ENCODE measurements around the gene DVL2.

DVL2 gene

DNA sequence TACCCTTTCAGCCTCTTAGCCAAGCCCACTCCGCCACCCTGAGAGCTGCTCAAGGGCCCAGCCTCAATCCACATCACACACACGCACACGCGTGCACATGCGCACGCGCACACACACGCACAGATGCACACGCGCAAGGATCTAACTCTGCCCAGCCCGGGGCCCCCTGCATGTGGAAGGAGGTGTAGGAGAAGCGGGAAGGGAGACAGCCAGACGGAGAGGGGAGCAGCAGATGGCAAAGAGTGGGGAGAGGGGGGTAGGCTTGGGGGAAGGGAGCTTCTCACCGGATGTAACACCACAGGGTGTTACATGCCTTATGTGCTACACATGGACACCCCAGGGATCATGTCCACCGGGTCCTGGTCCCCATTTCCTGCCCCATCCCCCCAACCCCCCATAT is 30.0 kb downstream of the DVL2 start:
- H3K27me3 ChIP-seq, result no peaks in the 10 kb centered on the region
- H3K4me1 ChIP-seq (ENCODE audit: control insufficient read depth in 1 of 2, insufficient read depth in 1 of 2, low read depth in 1 of 2, low read length in 1 of 2), result peaks cover 9 to 12% of the 10 kb centered on the region in 2 experiments
- H3K9me3 ChIP-seq, result no peaks in the 10 kb centered on the region
- TF ChIP-seq, protein P1, sequence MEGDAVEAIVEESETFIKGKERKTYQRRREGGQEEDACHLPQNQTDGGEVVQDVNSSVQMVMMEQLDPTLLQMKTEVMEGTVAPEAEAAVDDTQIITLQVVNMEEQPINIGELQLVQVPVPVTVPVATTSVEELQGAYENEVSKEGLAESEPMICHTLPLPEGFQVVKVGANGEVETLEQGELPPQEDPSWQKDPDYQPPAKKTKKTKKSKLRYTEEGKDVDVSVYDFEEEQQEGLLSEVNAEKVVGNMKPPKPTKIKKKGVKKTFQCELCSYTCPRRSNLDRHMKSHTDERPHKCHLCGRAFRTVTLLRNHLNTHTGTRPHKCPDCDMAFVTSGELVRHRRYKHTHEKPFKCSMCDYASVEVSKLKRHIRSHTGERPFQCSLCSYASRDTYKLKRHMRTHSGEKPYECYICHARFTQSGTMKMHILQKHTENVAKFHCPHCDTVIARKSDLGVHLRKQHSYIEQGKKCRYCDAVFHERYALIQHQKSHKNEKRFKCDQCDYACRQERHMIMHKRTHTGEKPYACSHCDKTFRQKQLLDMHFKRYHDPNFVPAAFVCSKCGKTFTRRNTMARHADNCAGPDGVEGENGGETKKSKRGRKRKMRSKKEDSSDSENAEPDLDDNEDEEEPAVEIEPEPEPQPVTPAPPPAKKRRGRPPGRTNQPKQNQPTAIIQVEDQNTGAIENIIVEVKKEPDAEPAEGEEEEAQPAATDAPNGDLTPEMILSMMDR (IDR thresholded peaks at IDR 0.05), result no peak
- H3K4me3 ChIP-seq (ENCODE audit: low read depth in 1 of 2, low read length in 1 of 2), result peak overlapping the region; percentile 45 to 67
- no peaks in the 10 kb centered on the region for H3K36me3 ChIP-seq
- no peak overlapping the region for H3K27ac ChIP-seq

DNA sequence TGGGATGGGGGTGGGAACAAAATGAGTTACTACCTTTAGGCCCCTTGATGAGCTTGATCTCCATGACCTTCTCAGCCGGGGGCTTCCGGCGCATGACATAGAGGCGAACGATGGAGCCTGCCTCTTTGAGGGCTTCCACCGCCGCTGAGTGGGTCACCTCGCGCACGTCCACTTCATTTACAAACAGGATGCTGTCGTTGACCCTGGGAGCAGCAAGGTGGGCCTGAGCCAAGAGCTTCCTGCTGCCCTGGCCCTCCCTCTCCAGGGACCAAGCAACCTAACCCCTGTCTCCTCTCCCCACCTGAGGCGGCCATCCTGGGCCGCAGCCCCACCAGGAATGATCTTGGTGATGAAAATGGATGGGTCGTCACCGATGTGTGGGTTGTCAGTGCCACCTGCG is 30.9 kb downstream of the DVL2 start:
- H3K27me3 ChIP-seq, result no peaks in the 10 kb centered on the region
- H3K36me3 ChIP-seq, result no peaks in the 10 kb centered on the region
- TF ChIP-seq, protein P1 (IDR thresholded peaks at IDR 0.05), result no peak
- H3K4me3 ChIP-seq (ENCODE audit: low read depth in 1 of 2, low read length in 1 of 2), result no peak overlapping the region
- H3K9me3 ChIP-seq, result no peaks in the 10 kb centered on the region
- peaks cover 9 to 12% of the 10 kb centered on the region in 2 experiments for H3K4me1 ChIP-seq (ENCODE audit: control insufficient read depth in 1 of 2, insufficient read depth in 1 of 2, low read depth in 1 of 2, low read length in 1 of 2)
- H3K27ac ChIP-seq, result no peak overlapping the region

DNA sequence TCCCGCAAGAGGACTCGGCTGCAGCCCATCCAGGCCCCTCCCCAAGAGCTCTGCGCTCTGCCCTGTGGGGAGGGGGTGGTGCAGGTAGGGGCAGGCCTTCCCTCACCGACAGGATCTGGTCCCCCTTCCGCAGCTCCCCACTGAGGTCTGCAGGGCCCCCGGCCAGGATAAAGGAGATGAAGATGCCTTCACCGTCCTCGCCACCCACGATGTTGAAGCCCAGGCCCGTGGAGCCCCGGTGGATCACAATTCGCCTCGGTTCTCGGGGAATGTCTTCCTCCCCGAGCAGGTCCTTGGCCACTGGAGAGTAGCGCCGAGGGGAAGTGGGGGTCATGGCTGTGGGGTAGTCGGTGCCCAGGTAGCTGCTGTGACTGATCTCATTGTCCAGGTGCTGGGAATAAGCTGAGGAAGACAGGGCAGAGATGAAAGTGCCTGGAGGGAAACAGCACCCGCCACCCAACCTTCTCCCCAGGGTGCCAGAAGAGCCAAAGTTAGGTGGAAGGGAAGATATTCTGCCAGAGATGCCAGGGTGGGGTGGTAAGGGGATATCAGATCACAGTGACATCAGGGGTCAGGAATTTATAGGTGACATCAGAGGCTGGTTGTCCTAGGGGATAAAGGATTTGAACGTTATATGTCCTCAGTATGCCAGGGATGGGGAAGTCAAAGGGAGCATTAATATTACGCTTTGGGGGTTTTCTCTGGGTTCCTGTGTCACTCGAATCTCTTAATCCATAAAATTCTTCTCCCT is 37.5 kb downstream of the DVL2 start:
- Histone ChIP-seq H3K27me3 (no peaks in the 10 kb centered on the region), H3K4me3 (ENCODE audit: low read depth in 1 of 2, low read length in 1 of 2) (no peak overlapping the region), H3K4me1 (ENCODE audit: control insufficient read depth in 1 of 2, insufficient read depth in 1 of 2, low read depth in 1 of 2, low read length in 1 of 2) (no peaks in the 10 kb centered on the region), H3K9me3 (no peaks in the 10 kb centered on the region), H3K36me3 (no peaks in the 10 kb centered on the region), H3K27ac (no peak overlapping the region)
- TF ChIP-seq, protein P1 (IDR thresholded peaks at IDR 0.05), result no peak

DNA sequence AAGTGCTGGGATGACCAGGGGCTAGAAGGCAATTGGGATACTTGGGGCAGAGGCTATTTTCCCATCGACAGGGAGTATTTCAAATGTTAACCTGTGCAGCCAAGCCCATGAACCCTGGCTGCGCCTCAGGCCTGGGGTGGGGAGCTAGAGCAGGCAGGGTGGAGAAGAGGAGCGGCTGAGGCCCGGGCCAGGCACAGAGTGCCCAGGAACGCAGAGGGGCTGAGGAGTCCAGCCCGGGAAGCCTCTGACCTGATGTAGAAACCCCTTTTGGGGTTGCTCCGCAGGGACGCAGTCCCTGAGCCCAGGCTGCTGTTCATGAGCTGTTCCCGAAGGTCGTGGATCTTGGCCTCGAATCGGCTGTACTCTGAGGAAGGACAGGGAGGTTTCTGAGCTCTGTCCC is 38.3 kb downstream of the DVL2 start:
- no peaks in the 10 kb centered on the region for H3K4me1 ChIP-seq (ENCODE audit: control insufficient read depth in 1 of 2, insufficient read depth in 1 of 2, low read depth in 1 of 2, low read length in 1 of 2)
- no peaks in the 10 kb centered on the region for H3K27me3 ChIP-seq
- TF ChIP-seq, protein P1 (IDR thresholded peaks at IDR 0.05), result no peak
- H3K4me3 ChIP-seq (ENCODE audit: low read depth in 1 of 2, low read length in 1 of 2), result no peak overlapping the region
- no peak overlapping the region for H3K27ac ChIP-seq
- no peaks in the 10 kb centered on the region for H3K36me3 ChIP-seq
- no peaks in the 10 kb centered on the region for H3K9me3 ChIP-seq

DNA sequence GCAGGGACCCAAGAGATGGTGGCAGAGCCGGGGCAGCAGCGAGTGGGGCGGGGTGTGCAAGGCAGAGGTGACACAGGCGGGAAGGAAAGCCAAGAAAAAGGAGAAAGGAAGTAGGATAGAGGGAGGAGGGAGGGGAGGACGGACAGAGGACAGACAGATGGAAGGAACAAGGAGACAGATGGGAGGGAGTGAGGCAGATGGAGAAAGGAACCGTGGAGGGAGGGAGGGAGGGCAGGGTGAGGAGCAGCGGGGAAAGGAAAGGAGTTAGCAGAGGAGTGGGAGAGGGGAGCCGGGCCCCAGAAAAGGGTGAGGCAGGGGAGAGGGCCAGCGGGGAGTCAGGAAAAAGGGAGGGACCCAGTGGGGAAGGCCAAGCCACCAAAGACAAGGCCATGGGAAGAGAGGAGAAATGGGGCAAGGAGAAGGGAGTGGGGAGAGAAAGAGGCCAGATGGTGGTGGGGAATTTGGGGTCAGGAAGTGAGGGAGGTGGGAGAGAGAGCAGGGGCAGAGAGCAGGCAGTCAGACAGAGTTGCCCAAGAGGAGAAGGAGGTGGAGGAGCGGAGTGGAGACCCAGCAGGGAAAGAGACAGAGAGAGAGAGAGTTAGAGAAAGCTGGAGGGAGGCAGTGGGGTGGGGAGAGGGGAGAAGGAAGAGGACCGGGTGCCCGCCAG is 41.9 kb downstream of the DVL2 start:
- no peak overlapping the region for H3K27ac ChIP-seq
- no peaks in the 10 kb centered on the region for H3K27me3 ChIP-seq
- no peaks in the 10 kb centered on the region for H3K9me3 ChIP-seq
- no peaks in the 10 kb centered on the region for H3K36me3 ChIP-seq
- TF ChIP-seq, protein P1 (IDR thresholded peaks at IDR 0.05), result no peak
- H3K4me1 ChIP-seq (ENCODE audit: control insufficient read depth in 1 of 2, insufficient read depth in 1 of 2, low read depth in 1 of 2, low read length in 1 of 2), result no peaks in the 10 kb centered on the region
- H3K4me3 ChIP-seq (ENCODE audit: low read depth in 1 of 2, low read length in 1 of 2), result no peak overlapping the region

Data from neutrophil (primary cell).